K562 (cell line): Measurements from ENCODE around the gene PSMD13. TPM values are rescaled to one million over a fixed set of nuclear protein-coding genes. Genes with fewer than 3 reads are reported as not detected.

Experiments
- ADNP ChIP-seq: fragments of 200-800 bp; sonication (Bioruptor generic); IDR thresholded peaks from 2 replicates; pipeline ENCODE4 v1.6.1; 2016; ENCODE audit warnings: missing genetic modification characterization, missing compliant biosample characterization
- BRD9 ChIP-seq: fragments of 450-650 bp; IDR thresholded peaks from 2 replicates; pipeline ENCODE4 v1.6.1; 2018; ENCODE audit warnings: low read depth; ENCODE audit not compliant: partially characterized antibody
- CUX1 ChIP-seq: fragments of 200-800 bp; sonication (Bioruptor generic); IDR thresholded peaks from 2 replicates; pipeline ENCODE4 v1.6.1; 2016; ENCODE audit warnings: missing genetic modification characterization, missing compliant biosample characterization
- EWSR1 ChIP-seq: fragments of 450-650 bp; IDR thresholded peaks from 2 replicates; pipeline ENCODE4 v1.6.1; 2018; ENCODE audit warnings: borderline replicate concordance, mild to moderate bottlenecking, low read depth, moderate library complexity; ENCODE audit not compliant: partially characterized antibody
- FOXK2 ChIP-seq, 2 experiments: fragments of 450-650 bp; IDR thresholded peaks in 1 of 2; conservative IDR thresholded peaks in 1 of 2; 2 replicates each; pipeline ENCODE4 v1.6.1; 2016; ENCODE audit warnings: low read depth in 2 of 2, mild to moderate bottlenecking in 1 of 2
- IFI16 ChIP-seq: fragments of 250-450 bp; sonication (Bioruptor Pico); IDR thresholded peaks from 2 replicates; pipeline ENCODE4 v2.1.2; 2022; ENCODE audit warnings: mild to moderate bottlenecking, inconsistent platforms
- LEF1 ChIP-seq: fragments of 450-650 bp; IDR thresholded peaks from 2 replicates; pipeline ENCODE4 v1.6.1; 2016; ENCODE audit warnings: mild to moderate bottlenecking
- MTA1 ChIP-seq: fragments of 450-650 bp; IDR thresholded peaks from 2 replicates; pipeline ENCODE4 v1.6.1; 2017; ENCODE audit warnings: borderline replicate concordance
- MTA3 ChIP-seq: fragments of 450-650 bp; formaldehyde crosslinking; IDR thresholded peaks from 2 replicates; pipeline ENCODE4 v1.6.1; 2017; ENCODE audit warnings: mild to moderate bottlenecking, borderline replicate concordance
- PHTF2 ChIP-seq: fragments of 250-450 bp; sonication (Bioruptor Pico); IDR thresholded peaks from 2 replicates; pipeline ENCODE4 v1.5.0; 2021; ENCODE audit warnings: mild to moderate bottlenecking
- RBBP5 ChIP-seq: fragments of 200-600 bp; sonication (generic); IDR thresholded peaks from 2 replicates; pipeline ENCODE4 v1.6.1; 2012; ENCODE audit warnings: borderline replicate concordance, mild to moderate bottlenecking, low read length, control low read depth, inconsistent platforms; ENCODE audit not compliant: insufficient read depth, poor library complexity, severe bottlenecking
- TFAP4 ChIP-seq: sonication (generic); formaldehyde crosslinking; IDR thresholded peaks from 2 replicates; pipeline ENCODE4 v1.8.0; 2022; ENCODE audit warnings: missing genetic modification reagents, mild to moderate bottlenecking, moderate library complexity, borderline replicate concordance
- ZBTB49 ChIP-seq: sonication (generic); formaldehyde crosslinking; IDR thresholded peaks from 2 replicates; pipeline ENCODE4 v1.8.0; 2022; ENCODE audit warnings: missing genetic modification reagents, mild to moderate bottlenecking, borderline replicate concordance
- ZNF395 ChIP-seq: fragments of 200-800 bp; sonication (Bioruptor generic); IDR thresholded peaks from 2 replicates; pipeline ENCODE4 v1.6.1; 2017; ENCODE audit warnings: missing genetic modification characterization, missing compliant biosample characterization
- ZNF644 ChIP-seq: fragments of 200-800 bp; sonication (Bioruptor generic); IDR thresholded peaks from 2 replicates; pipeline ENCODE4 v1.6.1; 2016; ENCODE audit warnings: low read depth, missing genetic modification characterization, missing compliant biosample characterization
- ZNF668 ChIP-seq: fragments of 250-450 bp; sonication (Bioruptor Pico); IDR thresholded peaks from 2 replicates; pipeline ENCODE4 v1.8.0; 2022; ENCODE audit warnings: mild to moderate bottlenecking, inconsistent platforms
- polyA plus RNA-seq, 8 experiments: library from polyadenylated mRNA; depleted of rRNA in 4 of 8; stranded (reverse) in 5 of 8; unstranded in 3 of 8; fragments of >200 nt; fragmentation: Nextera tagmentation in 2 of 8; fragmentation: Illumina TruSeq in 1 of 8; extraction: Ambion mirVana in 2 of 8; extraction: Trizol in 1 of 8; gene quantifications; 2 replicates each; pipeline versions ENCODE4 v1.2.1 to v1.2.3, GENCODE V29; 2011 to 2014; ENCODE audit warnings: inconsistent platforms in 1 of 8, missing spikeins in 1 of 8
- total RNA-seq, 7 experiments: library from RNA; depleted of rRNA in 6 of 7; stranded (reverse); fragments of >200 nt in 6 of 7; fragmentation: Illumina TruSeq in 2 of 7; extraction: Trizol in 2 of 7; gene quantifications; 2 replicates each; pipeline versions ENCODE4 v1.2.1 to v1.2.3, GENCODE V29; 2011 to 2021; ENCODE audit warnings: low replicate concordance in 1 of 7

The PSMD13 gene
- total and polyA plus RNA-seq, 9 of the 15 experiments (the other 6 are each of a cell fraction or from before 2014, with no cell fraction given) = 185 to 383 (median 267) TPM

- no peak for TF ChIP-seq ZNF644 (tag)
- no peak for TF ChIP-seq EWSR1
- no peak for TF ChIP-seq ZBTB49
- no peak for TF ChIP-seq RBBP5
- TF ChIP-seq LEF1 = no peak
- TF ChIP-seq BRD9 = no peak
- no peak for TF ChIP-seq ADNP (tag)
- TF ChIP-seq TFAP4 (CRISPR knock-in tag) = peak; percentile 46; the same call in 1 of the 2 replicates
- TF ChIP-seq CUX1 (CRISPR knock-in tag) = no peak
- no peak for TF ChIP-seq PHTF2 (CRISPR knock-in tag)
- no peak for TF ChIP-seq FOXK2 (conservative IDR thresholded peaks at IDR 0.05 in 1 of 2, IDR thresholded peaks at IDR 0.05 in 1 of 2; ENCODE audit: low read depth in 2 of 2)
- TF ChIP-seq MTA1 = no peak
- no peak for TF ChIP-seq IFI16 (CRISPR knock-in tag)
- peak; percentile 90; the same call in 1 of the 2 replicates for TF ChIP-seq ZNF395 (CRISPR knock-in tag)
- TF ChIP-seq ZNF668 (CRISPR knock-in tag) = no peak
- peak; percentile 92 for TF ChIP-seq MTA3
These were observed 28.4 kb upstream of the PSMD13 start (continued) for GRCh38 chr11:208181-208916.
